Panc1 (cell line): Measurements from ENCODE around the gene PLB1.

Source experiments
- CTCF ChIP-seq: fragments of 450-650 bp; IDR thresholded peaks from 2 replicates; pipeline ENCODE4 v1.5.1; 2017; ENCODE audit warnings: mild to moderate bottlenecking
- SIN3A ChIP-seq: IDR thresholded peaks from 2 replicates; pipeline ENCODE4 v1.6.1; 2012; ENCODE audit warnings: low read depth, mild to moderate bottlenecking, low read length, moderate library complexity, borderline replicate concordance; ENCODE audit not compliant: insufficient read depth

GRCh38 chr2:28619213-28620196 lies 123.6 kb downstream of the PLB1 start:
- TF ChIP-seq CTCF = no peak
- TF ChIP-seq SIN3A = no peak
